Transverse colon (tissue), 4 donors: ENCODE results near the gene ETFBKMT. TPM values are rescaled to one million over a fixed set of nuclear protein-coding genes. Genes with fewer than 3 reads are reported as not detected.

Experiments
- DNase-seq: peaks from one replicate; pipeline ENCODE4 v3.0.0-alpha.2; 2019
- H3K27ac ChIP-seq, 4 donors: fragments of 200-600 bp; sonication (generic); 2 replicates each; pipeline ENCODE4 v1.5.1; 2016 to 2018; ENCODE audit warnings: inconsistent platforms in 4 of 4
- H3K27me3 ChIP-seq: fragments of 200-600 bp; sonication (generic); 2 replicates; pipeline ENCODE4 v1.5.1; 2017; ENCODE audit warnings: inconsistent platforms
- H3K36me3 ChIP-seq, 4 donors: fragments of 200-600 bp; sonication (generic); 2 replicates each; pipeline ENCODE4 v1.5.1; 2017 to 2019; ENCODE audit warnings: inconsistent platforms in 4 of 4
- H3K4me1 ChIP-seq, 4 donors: fragments of 200-600 bp; sonication (generic); 2 replicates each; pipeline ENCODE4 v1.5.1; 2017 to 2020; ENCODE audit warnings: inconsistent platforms in 4 of 4
- H3K4me3 ChIP-seq, 4 donors: fragments of 200-600 bp; sonication (generic); 1 replicate in 1 of 4; 2 replicates in 3 of 4; pipeline versions ENCODE4 v1.5.1 to v1.6.1; 2017 to 2019; ENCODE audit warnings: inconsistent platforms in 4 of 4
- H3K9me3 ChIP-seq, 2 donors: fragments of 200-600 bp; sonication (generic); 2 replicates each; pipeline ENCODE4 v1.5.1; 2017 to 2019; ENCODE audit warnings: inconsistent platforms in 2 of 2
- EP300 ChIP-seq: sonication (generic); formaldehyde crosslinking; IDR thresholded peaks from one replicate; pipeline ENCODE4 v1.6.1; 2017; ENCODE audit warnings: antibody characterized with exemption, low read depth
- POLR2A ChIP-seq: fragments of 450-650 bp; IDR thresholded peaks from one replicate; pipeline ENCODE4 v1.6.1; 2016; ENCODE audit warnings: antibody characterized with exemption, mild to moderate bottlenecking, moderate library complexity
- POLR2AphosphoS5 ChIP-seq, 3 donors: sonication (generic); formaldehyde crosslinking; IDR thresholded peaks; one replicate each; pipeline ENCODE4 v1.6.1; 2016; ENCODE audit warnings: antibody characterized with exemption in 3 of 3
- WGBS, 2 donors: methylation state at CpG; one replicate each; pipeline ENCODE4 v1.1.5; 2018; ENCODE audit warnings: low coverage in 1 of 2; 5-methylcytosine and 5-hydroxymethylcytosine counted together
- in situ Hi-C, 4 donors: fragments of 200-750 bp; cut with MboI; loops; one replicate each; pipeline versions ENCODE4 v1.15.0 to v1.15.1; 2017; ENCODE audit warnings: low sequenced_read_pairs in 3 of 4, low pct_ligation_motif_present in 1 of 4, low pct_unique_long_range_greater_than_20kb in 1 of 4
- intact Hi-C: fragments of 100-400 bp; cut with DNase I; formaldehyde crosslinking; loops from one replicate; pipeline ENCODE4 v1.15.1; 2023; ENCODE audit warnings: low total_unique reads
- total RNA-seq, 4 donors: library from RNA; depleted of rRNA; stranded (reverse); fragments of >200 nt; gene quantifications; one replicate each; pipeline ENCODE4 v1.1.0, GENCODE V29; 2016
- TF ChIP-seq, protein P1 (sequence below), 5 experiments: fragments of 200-600 bp in 3 of 5; fragments of 450-650 bp in 2 of 5; sonication (generic) in 3 of 5; IDR thresholded peaks; 1 replicate in 2 of 5; 2 replicates in 3 of 5; pipeline ENCODE4 v1.5.1; 2016 to 2017; ENCODE audit warnings: antibody characterized with exemption in 5 of 5, inconsistent platforms in 3 of 5, mild to moderate bottlenecking in 2 of 5, moderate library complexity in 1 of 5

The ETFBKMT gene
- total RNA-seq, 4 donors from 2014 or later = 0.40 to 3.8 (median 3.1) TPM

- no peaks in the 10 kb centered on the region for H3K9me3 ChIP-seq
- H3K27me3 ChIP-seq = no peaks in the 10 kb centered on the region
- no peak overlapping the region for H3K27ac ChIP-seq
- no peaks in the 10 kb centered on the region for H3K36me3 ChIP-seq
- DNase-seq = no peak
- in situ Hi-C loops (loop anchor here (5.0 to 25.0 kb wide), 5 partner anchors 307 to 1032 kb away; partner anchors contain the start of genes RESF1 (in 2 of the 4) and DNM1L (in 1 of the 4)), intact Hi-C loops (loop anchor here (5.0 to 10.0 kb wide), 3 partner anchors 69 to 649 kb away; partner anchors contain the start of genes AMN1 and RESF1)
- peaks cover 3 to 33% (median 25%) of the 10 kb centered on the region in 4 donors for H3K4me1 ChIP-seq
- WGBS, 2 donors = 88% methylated on average over 1 of the region's 1 CpG
- H3K4me3 ChIP-seq = no peak overlapping the region
- TF ChIP-seq POLR2AphosphoS5 (IDR thresholded peaks at IDR 0.05) (no peak), POLR2A (no peak), EP300 (no peak)
- TF ChIP-seq, protein P1, sequence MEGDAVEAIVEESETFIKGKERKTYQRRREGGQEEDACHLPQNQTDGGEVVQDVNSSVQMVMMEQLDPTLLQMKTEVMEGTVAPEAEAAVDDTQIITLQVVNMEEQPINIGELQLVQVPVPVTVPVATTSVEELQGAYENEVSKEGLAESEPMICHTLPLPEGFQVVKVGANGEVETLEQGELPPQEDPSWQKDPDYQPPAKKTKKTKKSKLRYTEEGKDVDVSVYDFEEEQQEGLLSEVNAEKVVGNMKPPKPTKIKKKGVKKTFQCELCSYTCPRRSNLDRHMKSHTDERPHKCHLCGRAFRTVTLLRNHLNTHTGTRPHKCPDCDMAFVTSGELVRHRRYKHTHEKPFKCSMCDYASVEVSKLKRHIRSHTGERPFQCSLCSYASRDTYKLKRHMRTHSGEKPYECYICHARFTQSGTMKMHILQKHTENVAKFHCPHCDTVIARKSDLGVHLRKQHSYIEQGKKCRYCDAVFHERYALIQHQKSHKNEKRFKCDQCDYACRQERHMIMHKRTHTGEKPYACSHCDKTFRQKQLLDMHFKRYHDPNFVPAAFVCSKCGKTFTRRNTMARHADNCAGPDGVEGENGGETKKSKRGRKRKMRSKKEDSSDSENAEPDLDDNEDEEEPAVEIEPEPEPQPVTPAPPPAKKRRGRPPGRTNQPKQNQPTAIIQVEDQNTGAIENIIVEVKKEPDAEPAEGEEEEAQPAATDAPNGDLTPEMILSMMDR (IDR thresholded peaks at IDR 0.05) = no peak
Observed at GRCh38 chr12:31655792-31656191, 3.7 kb upstream of the ETFBKMT start.

GRCh38 chr12:31658471-31659086 lies 909 bp upstream of the ETFBKMT start:
- H3K27me3 ChIP-seq = no peaks in the 10 kb centered on the region
- peaks cover 3 to 13% (median 11%) of the 10 kb centered on the region in 4 donors for H3K4me1 ChIP-seq
- intact Hi-C loops = loop anchor here (5.0 to 10.0 kb wide), 3 partner anchors 66 to 646 kb away; partner anchors contain the start of genes AMN1 and RESF1
- WGBS, 2 donors = 17 to 20% methylated on average over 10 to 11 of the region's 11 CpGs
- H3K4me3 ChIP-seq = peak overlapping the region; percentile 6 to 75 (median 56)
- in situ Hi-C loops = loop anchor here (5.0 to 25.0 kb wide), 5 partner anchors 304 to 1029 kb away; partner anchors contain the start of genes RESF1 (in 2 of the 4) and DNM1L (in 1 of the 4)
- H3K36me3 ChIP-seq = no peaks in the 10 kb centered on the region
- H3K9me3 ChIP-seq = no peaks in the 10 kb centered on the region
- DNase-seq = no peak
- TF ChIP-seq, protein P1 (IDR thresholded peaks at IDR 0.05) = no peak
- TF ChIP-seq POLR2AphosphoS5 (IDR thresholded peaks at IDR 0.05) (no peak), POLR2A (no peak), EP300 (no peak)
- H3K27ac ChIP-seq = peak overlapping the region; percentile 90 to 96 (median 92)

DNA sequence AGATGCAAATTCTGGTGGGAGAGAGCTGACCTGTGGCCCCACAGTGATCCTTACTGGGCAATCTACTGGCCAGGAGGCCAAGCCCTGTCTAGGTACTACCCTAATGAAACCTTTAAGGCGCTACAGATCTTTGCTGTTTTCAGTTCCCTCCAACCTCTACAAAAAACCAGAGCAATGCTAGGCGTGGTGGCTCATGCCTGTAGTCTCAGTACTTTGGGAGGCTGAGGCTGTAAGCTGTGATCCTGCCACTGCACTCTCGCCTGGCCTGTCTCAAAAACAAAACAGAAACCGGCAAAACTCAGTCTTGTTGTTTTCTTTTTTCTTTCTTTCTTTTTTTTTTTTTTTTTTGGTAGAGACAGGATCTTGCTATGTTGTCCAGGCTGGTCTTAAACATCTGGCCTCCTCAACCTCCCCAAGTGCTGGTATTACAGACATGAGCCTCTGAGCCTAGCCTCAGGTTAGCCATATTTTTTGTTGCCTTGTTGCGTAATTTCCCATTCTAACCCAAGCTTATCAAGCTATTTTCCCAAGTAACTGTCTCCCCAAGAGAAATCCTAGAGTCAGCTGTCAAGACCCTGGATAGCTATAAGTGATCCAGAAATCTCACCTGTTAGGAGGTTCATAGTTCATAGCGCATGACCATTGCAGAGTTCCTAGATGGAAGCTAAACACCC lies 2.8 kb downstream of the ETFBKMT start:
- Histone ChIP-seq H3K4me3 (no peak overlapping the region), H3K4me1 (peaks cover 3 to 11% (median 10%) of the 10 kb centered on the region in 4 donors), H3K9me3 (no peaks in the 10 kb centered on the region), H3K27ac (no peak overlapping the region), H3K36me3 (no peaks in the 10 kb centered on the region), H3K27me3 (no peaks in the 10 kb centered on the region)
- in situ Hi-C loops (loop anchor here in 3 of 4 donors (25.0 kb wide), 3 partner anchors 300 to 1025 kb away; partner anchors contain the start of genes RESF1 (in 2 of the 3) and DNM1L (in 1 of the 3)), intact Hi-C loops (no loop called here)
- 91 to 94% methylated on average over 5 to 6 of the region's 6 CpGs for WGBS, 2 donors
- DNase-seq = no peak
- TF ChIP-seq, protein P1 (IDR thresholded peaks at IDR 0.05) = no peak
- TF ChIP-seq EP300 = no peak
- TF ChIP-seq POLR2A = no peak

- TF ChIP-seq POLR2A = no peak
- TF ChIP-seq, protein P1 (IDR thresholded peaks at IDR 0.05) = no peak
- TF ChIP-seq EP300 = no peak
- no peak for TF ChIP-seq POLR2AphosphoS5 (IDR thresholded peaks at IDR 0.05)
- H3K9me3 ChIP-seq = no peaks in the 10 kb centered on the region
- no peak for DNase-seq
- in situ Hi-C loops = loop anchor here in 3 of 4 donors (25.0 kb wide), 3 partner anchors 299 to 1024 kb away; partner anchors contain the start of genes RESF1 (in 2 of the 3) and DNM1L (in 1 of the 3)
- H3K36me3 ChIP-seq = peaks cover 0 to 2% (median 0%) of the 10 kb centered on the region in 4 donors
- H3K27me3 ChIP-seq = no peaks in the 10 kb centered on the region
- H3K4me3 ChIP-seq = no peak overlapping the region
- intact Hi-C loops = no loop called here
- 77 to 82% methylated on average over 4 of the region's 4 CpGs for WGBS, 2 donors
- peaks cover under 1 to 8% (median 6%) of the 10 kb centered on the region in 4 donors for H3K4me1 ChIP-seq
- no peak overlapping the region for H3K27ac ChIP-seq
Observed at GRCh38 chr12:31663576-31663975, 4.1 kb downstream of the ETFBKMT start.
